Liver (tissue), 9 donors: ENCODE data around the gene NCAPD2. TPM values are rescaled to one million over a fixed set of nuclear protein-coding genes. Genes with fewer than 3 reads are reported as not detected.

Experiments
- DNase-seq: peaks from one replicate; pipeline ENCODE4 v3.0.0-alpha.2; 2017; ENCODE audit warnings: low spot score
- H3K27ac ChIP-seq, 2 donors: one replicate each; pipeline ENCODE4 v1.7.0; 2013; ENCODE audit warnings: inconsistent platforms in 2 of 2, low read length in 2 of 2, control low read depth in 1 of 2, low read depth in 1 of 2, mild to moderate bottlenecking in 1 of 2
- H3K27me3 ChIP-seq, 4 donors: one replicate each; pipeline versions ENCODE4 v1.6.1 to v1.7.0; 2013; ENCODE audit warnings: low read length in 3 of 4, inconsistent platforms in 1 of 4, mild to moderate bottlenecking in 1 of 4, moderate library complexity in 1 of 4; ENCODE audit not compliant: control insufficient read depth in 4 of 4, insufficient read depth in 4 of 4
- H3K36me3 ChIP-seq, 4 donors: one replicate each; pipeline versions ENCODE4 v1.6.1 to v1.7.0; 2013; ENCODE audit warnings: low read length in 3 of 4, mild to moderate bottlenecking in 3 of 4, low read depth in 1 of 4, moderate library complexity in 1 of 4; ENCODE audit not compliant: control insufficient read depth in 4 of 4, insufficient read depth in 3 of 4
- H3K4me1 ChIP-seq, 4 donors: one replicate each; pipeline versions ENCODE4 v1.6.1 to v1.7.0; 2013; ENCODE audit warnings: low read length in 3 of 4, mild to moderate bottlenecking in 3 of 4, moderate library complexity in 1 of 4; ENCODE audit not compliant: control insufficient read depth in 4 of 4, insufficient read depth in 4 of 4
- H3K4me3 ChIP-seq, 3 donors: one replicate each; pipeline versions ENCODE4 v1.6.1 to v1.7.0; 2013; ENCODE audit warnings: low read length in 3 of 3, control low read depth in 1 of 3, low read depth in 1 of 3, mild to moderate bottlenecking in 1 of 3
- H3K9ac ChIP-seq, 2 donors: one replicate each; pipeline ENCODE4 v1.7.0; 2013; ENCODE audit warnings: low read length in 2 of 2, mild to moderate bottlenecking in 2 of 2, moderate library complexity in 2 of 2, control low read depth in 1 of 2, low read depth in 1 of 2
- H3K9me3 ChIP-seq, 4 donors: one replicate each; pipeline versions ENCODE4 v1.6.1 to v1.7.0; 2013; ENCODE audit warnings: low read length in 3 of 4; ENCODE audit not compliant: control insufficient read depth in 4 of 4
- ATF3 ChIP-seq: IDR thresholded peaks from 2 replicates; pipeline ENCODE4 v1.6.1; 2016; ENCODE audit warnings: antibody characterized with exemption
- CTCF ChIP-seq: fragments of 150-350 bp; IDR thresholded peaks from 2 replicates; pipeline ENCODE4 v1.5.1; 2017; ENCODE audit warnings: improper control_type of control experiment, low read depth, low read length; ENCODE audit not compliant: missing input control
- EGR1 ChIP-seq, 2 donors: IDR thresholded peaks; 2 replicates each; pipeline ENCODE4 v1.6.1; 2016 to 2018; ENCODE audit warnings: antibody characterized with exemption in 2 of 2, low read depth in 2 of 2
- FOXA1 ChIP-seq: IDR thresholded peaks from 2 replicates; pipeline ENCODE4 v1.6.1; 2016; ENCODE audit warnings: antibody characterized with exemption
- FOXA2 ChIP-seq: IDR thresholded peaks from 2 replicates; pipeline ENCODE4 v1.6.1; 2016; ENCODE audit warnings: antibody characterized with exemption
- GABPA ChIP-seq, 2 donors: IDR thresholded peaks in 1 of 2; conservative IDR thresholded peaks in 1 of 2; 2 replicates each; pipeline ENCODE4 v1.6.1; 2016; ENCODE audit warnings: antibody characterized with exemption in 2 of 2, mild to moderate bottlenecking in 1 of 2, moderate library complexity in 1 of 2
- HNF4A ChIP-seq, 2 donors: conservative IDR thresholded peaks; 2 replicates each; pipeline ENCODE4 v1.6.1; 2016; ENCODE audit warnings: antibody characterized with exemption in 2 of 2, mild to moderate bottlenecking in 2 of 2
- HNF4G ChIP-seq: IDR thresholded peaks from 2 replicates; pipeline ENCODE4 v1.6.1; 2016; ENCODE audit warnings: antibody characterized with exemption
- JUND ChIP-seq, 2 donors: IDR thresholded peaks; 2 replicates each; pipeline ENCODE4 v1.6.1; 2016; ENCODE audit warnings: antibody characterized with exemption in 2 of 2
- MAX ChIP-seq: IDR thresholded peaks from 2 replicates; pipeline ENCODE4 v1.6.1; 2016; ENCODE audit warnings: antibody characterized with exemption
- NR2F2 ChIP-seq: IDR thresholded peaks from 2 replicates; pipeline ENCODE4 v1.6.1; 2016; ENCODE audit warnings: antibody characterized with exemption
- RAD21 ChIP-seq, 2 donors: IDR thresholded peaks; 2 replicates each; pipeline ENCODE4 v1.6.1; 2016; ENCODE audit warnings: antibody characterized with exemption in 2 of 2, mild to moderate bottlenecking in 2 of 2
- REST ChIP-seq: IDR thresholded peaks from 2 replicates; pipeline ENCODE4 v1.6.1; 2016; ENCODE audit warnings: antibody characterized with exemption, mild to moderate bottlenecking
- RXRA ChIP-seq, 2 donors: IDR thresholded peaks; 2 replicates each; pipeline ENCODE4 v1.6.1; 2017 to 2018; ENCODE audit warnings: antibody characterized with exemption in 2 of 2, mild to moderate bottlenecking in 1 of 2
- SP1 ChIP-seq: IDR thresholded peaks from 2 replicates; pipeline ENCODE4 v1.6.1; 2018; ENCODE audit warnings: antibody characterized with exemption, mild to moderate bottlenecking
- TAF1 ChIP-seq: conservative IDR thresholded peaks from 2 replicates; pipeline ENCODE4 v1.6.1; 2016; ENCODE audit warnings: antibody characterized with exemption, mild to moderate bottlenecking
- YY1 ChIP-seq: IDR thresholded peaks from 2 replicates; pipeline ENCODE4 v1.6.1; 2016; ENCODE audit warnings: antibody characterized with exemption, mild to moderate bottlenecking
- ZBTB33 ChIP-seq: IDR thresholded peaks from 2 replicates; pipeline ENCODE4 v1.6.1; 2016; ENCODE audit warnings: antibody characterized with exemption
- WGBS: extraction: QIAGEN DNeasy Blood & Tissue Kit; methylation state at CpG from one replicate; pipeline ENCODE4 v1.1.7; 2013; 5-methylcytosine and 5-hydroxymethylcytosine counted together
- polyA plus RNA-seq, 2 donors: library from polyadenylated mRNA; stranded (reverse) in 1 of 2; unstranded in 1 of 2; fragments of 200-250 nt in 1 of 2; fragments of >200 nt in 1 of 2; fragmentation: Nextera tagmentation in 1 of 2; extraction: Ambion mirVana in 1 of 2; gene quantifications; one replicate each; pipeline versions ENCODE4 v1.2.1 to v1.2.3, GENCODE V29; 2013 to 2015
- total RNA-seq, 2 donors: library from RNA; depleted of rRNA; stranded (reverse); fragments of >200 nt; gene quantifications; one replicate each; pipeline ENCODE4 v1.2.3, GENCODE V29; 2014
- donor health status: healthy.
- donor health status: healthy.
- donor health status: healthy.
- donor health status: healthy.
- donor health status: healthy.

NCAPD2 gene
- total and polyA plus RNA-seq, 4 donors: 2.0 to 55.1 (median 7.4) TPM

- H3K9me3 ChIP-seq: no peaks in the 10 kb centered on the region
- WGBS: 97% methylated on average over 5 of the region's 5 CpGs
- no peak for DNase-seq
- peaks cover 24 to 83% (median 72%) of the 10 kb centered on the region in 4 donors for H3K36me3 ChIP-seq
- no peak overlapping the region for H3K4me3 ChIP-seq
- no peak for TF ChIP-seq ATF3
- TF ChIP-seq MAX: no peak
- TF ChIP-seq NR2F2: no peak
- TF ChIP-seq JUND (IDR thresholded peaks at IDR 0.05): no peak
- no peak for TF ChIP-seq SP1
- no peak for TF ChIP-seq FOXA2
- H3K9ac ChIP-seq: no peak overlapping the region
- no peak overlapping the region for H3K27ac ChIP-seq
- H3K4me1 ChIP-seq: no peaks in the 10 kb centered on the region
- no peaks in the 10 kb centered on the region for H3K27me3 ChIP-seq
Observed at GRCh38 chr12:6524648-6525047, 30.7 kb downstream of the NCAPD2 start.

- Histone ChIP-seq H3K27me3 (no peaks in the 10 kb centered on the region), H3K36me3 (peaks cover 31 to 87% (median 75%) of the 10 kb centered on the region in 4 donors), H3K4me3 (no peak overlapping the region), H3K4me1 (no peaks in the 10 kb centered on the region), H3K27ac (no peak overlapping the region), H3K9me3 (no peaks in the 10 kb centered on the region), H3K9ac (no peak overlapping the region)
- no peak for DNase-seq
- 96% methylated on average over 7 of the region's 7 CpGs for WGBS
- TF ChIP-seq REST (no peak), GABPA (IDR thresholded peaks at IDR 0.05 in 1 of 2, conservative IDR thresholded peaks at IDR 0.05 in 1 of 2) (no peak), EGR1 (IDR thresholded peaks at IDR 0.05; ENCODE audit: low read depth in 2 of 2) (no peak), FOXA1 (no peak), RAD21 (IDR thresholded peaks at IDR 0.05) (no peak), JUND (IDR thresholded peaks at IDR 0.05) (no peak), MAX (no peak), TAF1 (no peak), YY1 (no peak), ATF3 (no peak), NR2F2 (no peak), HNF4G (no peak), SP1 (no peak), CTCF (no peak), ZBTB33 (no peak), HNF4A (conservative IDR thresholded peaks at IDR 0.05) (no peak), RXRA (IDR thresholded peaks at IDR 0.05) (no peak), FOXA2 (no peak)
Observed at GRCh38 chr12:6526201-6526600, 32.3 kb downstream of the NCAPD2 start.
